OCI-LY7 (cell line): ENCODE results near the gene LRP2.

ENCODE experiments used
- CTCF ChIP-seq: fragments of 200-600 bp; sonication (generic); conservative IDR thresholded peaks from 2 replicates; pipeline ENCODE4 v1.5.1; 2014; ENCODE audit warnings: mild to moderate bottlenecking, antibody characterized with exemption, low read length, moderate library complexity, mixed read lengths
- EZH2phosphoT487 ChIP-seq: fragments of 200-600 bp; sonication (generic); IDR thresholded peaks from 2 replicates; pipeline ENCODE4 v1.6.1; 2018; ENCODE audit warnings: low read depth, borderline replicate concordance, mild to moderate bottlenecking, mixed run types, antibody characterized with exemption, low read length, moderate library complexity, mixed read lengths

DNA sequence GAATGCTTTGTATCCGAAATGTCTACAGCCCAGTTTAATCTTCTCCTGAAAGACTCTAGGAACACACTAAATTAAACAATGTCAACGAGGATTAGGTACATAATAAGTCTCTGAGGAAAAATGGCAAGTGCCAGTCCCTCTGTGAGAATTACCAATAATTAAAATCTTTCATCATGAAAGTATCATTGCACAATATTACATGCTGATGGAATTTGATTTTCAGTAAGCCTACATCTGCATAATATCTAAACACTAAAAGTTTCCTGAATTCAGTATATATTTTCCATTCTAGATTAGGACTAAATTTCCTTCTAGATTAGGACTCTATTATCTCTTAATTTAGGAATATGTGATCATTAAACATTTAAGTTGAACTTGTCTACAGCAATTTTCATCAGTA, 132.1 kb downstream of the LRP2 start:
- TF ChIP-seq CTCF (no peak), EZH2phosphoT487 (no peak)
